Activated CD8-positive, alpha-beta memory T cell treated with anti-CD3 and anti-CD28 coated beads, Interleukin-2, amount 50 U/mL, for 24 hours (primary cell): ENCODE data around the gene TARM1.
"Not testable (repeated sequence)": the region's sequence is repeated elsewhere in the genome, so short reads cannot be mapped to it uniquely, and the experiment has no call there.

Experiments
- DNase-seq: peaks from one replicate; pipeline ENCODE4 v3.0.0-alpha.2; 2020; ENCODE audit errors: extremely low read depth

Gene TARM1

GRCh38 chr19:54099903-54100255 is 18.7 kb upstream of the TARM1 start:
- DNase-seq = not testable (repeated sequence)

- no peak for DNase-seq
Measured at GRCh38 chr19:54099190-54099902, 18.2 kb upstream of the TARM1 start.

GRCh38 chr19:54096617-54097106 is 15.5 kb upstream of the TARM1 start:
- DNase-seq = no peak

GRCh38 chr19:54095859-54096616 is 14.9 kb upstream of the TARM1 start:
- DNase-seq = not testable (repeated sequence)

GRCh38 chr19:54095136-54095858 is 14.1 kb upstream of the TARM1 start:
- DNase-seq = no peak

- DNase-seq = no peak
Measured at GRCh38 chr19:54094426-54095000, 13.3 kb upstream of the TARM1 start.

GRCh38 chr19:54084410-54084809 is 3.2 kb upstream of the TARM1 start:
- no peak for DNase-seq

- no peak for DNase-seq
Measured at GRCh38 chr19:54077334-54077733, 3.8 kb downstream of the TARM1 start.

GRCh38 chr19:54074851-54075250 is 6.3 kb downstream of the TARM1 start:
- no peak for DNase-seq

GRCh38 chr19:54073829-54074228 is 7.3 kb downstream of the TARM1 start:
- DNase-seq = no peak

- DNase-seq = no peak
Measured at GRCh38 chr19:54069470-54069869, 11.7 kb downstream of the TARM1 start.

- no peak for DNase-seq
Measured at GRCh38 chr19:54063350-54064116, 17.6 kb downstream of the TARM1 start, which contains the start of gene VSTM1. VSTM1 (minus strand) TSS chr19:54063897; CDS start chr19:54063777, 120 bp downstream.

- no peak for DNase-seq
Measured at GRCh38 chr19:54062643-54063042, 18.5 kb downstream of the TARM1 start.

- DNase-seq = no peak
Measured at GRCh38 chr19:54047616-54048015, 33.5 kb downstream of the TARM1 start.

- DNase-seq = no peak
Measured at GRCh38 chr19:54045771-54046170, 35.4 kb downstream of the TARM1 start.

- no peak for DNase-seq
Measured at GRCh38 chr19:54042989-54043388, 38.2 kb downstream of the TARM1 start.

- no peak for DNase-seq
Measured at GRCh38 chr19:54041969-54042606, 39.1 kb downstream of the TARM1 start.

- no peak for DNase-seq
Measured at GRCh38 chr19:54040003-54040402, 41.2 kb downstream of the TARM1 start.

- not testable (repeated sequence) for DNase-seq
Measured at GRCh38 chr19:54036542-54036941, 44.6 kb downstream of the TARM1 start.
